ENCODE data around the gene OSBPL10.

DNA sequence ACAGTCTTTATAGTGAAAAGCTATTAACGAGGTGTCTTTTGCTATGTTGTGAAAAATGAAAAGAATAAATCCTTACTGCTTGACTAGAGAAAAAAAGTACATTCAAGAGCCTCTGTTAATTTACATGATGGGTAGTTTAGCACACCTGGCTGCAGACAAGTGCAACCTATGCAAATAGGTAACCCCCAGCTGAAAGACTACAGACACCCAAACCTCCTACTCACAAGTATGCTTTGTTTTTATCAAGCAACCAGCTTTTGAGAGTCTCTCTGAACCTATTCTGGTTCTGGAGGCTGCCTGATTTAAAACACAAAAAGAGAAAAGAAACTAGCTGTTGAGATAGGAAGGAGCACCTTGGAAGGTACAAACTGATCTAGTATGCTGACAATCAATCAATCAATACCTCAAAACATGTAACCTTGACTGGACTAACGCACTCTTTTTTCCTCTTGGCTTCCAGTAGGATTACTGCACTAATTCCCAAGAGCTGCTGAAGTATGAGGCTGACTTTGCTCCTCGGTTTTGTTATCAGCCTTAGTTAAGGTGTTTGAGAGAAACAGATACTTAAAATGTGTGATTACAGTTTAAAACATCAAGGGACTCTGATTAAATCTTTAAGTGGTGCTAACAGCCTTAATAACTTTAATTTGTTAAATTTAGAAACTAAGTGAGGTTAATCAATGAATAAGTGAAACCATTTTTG is 63.6 kb downstream of the OSBPL10 start:
- TF ChIP-seq POLR2A (IDR thresholded peaks at IDR 0.05) (no peak), POLR2AphosphoS5 (IDR thresholded peaks at IDR 0.05) (no peak), EP300 (IDR thresholded peaks at IDR 0.05) (no peak)
- TF ChIP-seq, protein P1, sequence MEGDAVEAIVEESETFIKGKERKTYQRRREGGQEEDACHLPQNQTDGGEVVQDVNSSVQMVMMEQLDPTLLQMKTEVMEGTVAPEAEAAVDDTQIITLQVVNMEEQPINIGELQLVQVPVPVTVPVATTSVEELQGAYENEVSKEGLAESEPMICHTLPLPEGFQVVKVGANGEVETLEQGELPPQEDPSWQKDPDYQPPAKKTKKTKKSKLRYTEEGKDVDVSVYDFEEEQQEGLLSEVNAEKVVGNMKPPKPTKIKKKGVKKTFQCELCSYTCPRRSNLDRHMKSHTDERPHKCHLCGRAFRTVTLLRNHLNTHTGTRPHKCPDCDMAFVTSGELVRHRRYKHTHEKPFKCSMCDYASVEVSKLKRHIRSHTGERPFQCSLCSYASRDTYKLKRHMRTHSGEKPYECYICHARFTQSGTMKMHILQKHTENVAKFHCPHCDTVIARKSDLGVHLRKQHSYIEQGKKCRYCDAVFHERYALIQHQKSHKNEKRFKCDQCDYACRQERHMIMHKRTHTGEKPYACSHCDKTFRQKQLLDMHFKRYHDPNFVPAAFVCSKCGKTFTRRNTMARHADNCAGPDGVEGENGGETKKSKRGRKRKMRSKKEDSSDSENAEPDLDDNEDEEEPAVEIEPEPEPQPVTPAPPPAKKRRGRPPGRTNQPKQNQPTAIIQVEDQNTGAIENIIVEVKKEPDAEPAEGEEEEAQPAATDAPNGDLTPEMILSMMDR (IDR thresholded peaks at IDR 0.05), result no peak
